ENCODE data around the gene PIGC.

PIGC gene

GRCh38 chr1:172443666-172444453 lies at the start of gene PIGC (continued):
- TF ChIP-seq, protein P1, sequence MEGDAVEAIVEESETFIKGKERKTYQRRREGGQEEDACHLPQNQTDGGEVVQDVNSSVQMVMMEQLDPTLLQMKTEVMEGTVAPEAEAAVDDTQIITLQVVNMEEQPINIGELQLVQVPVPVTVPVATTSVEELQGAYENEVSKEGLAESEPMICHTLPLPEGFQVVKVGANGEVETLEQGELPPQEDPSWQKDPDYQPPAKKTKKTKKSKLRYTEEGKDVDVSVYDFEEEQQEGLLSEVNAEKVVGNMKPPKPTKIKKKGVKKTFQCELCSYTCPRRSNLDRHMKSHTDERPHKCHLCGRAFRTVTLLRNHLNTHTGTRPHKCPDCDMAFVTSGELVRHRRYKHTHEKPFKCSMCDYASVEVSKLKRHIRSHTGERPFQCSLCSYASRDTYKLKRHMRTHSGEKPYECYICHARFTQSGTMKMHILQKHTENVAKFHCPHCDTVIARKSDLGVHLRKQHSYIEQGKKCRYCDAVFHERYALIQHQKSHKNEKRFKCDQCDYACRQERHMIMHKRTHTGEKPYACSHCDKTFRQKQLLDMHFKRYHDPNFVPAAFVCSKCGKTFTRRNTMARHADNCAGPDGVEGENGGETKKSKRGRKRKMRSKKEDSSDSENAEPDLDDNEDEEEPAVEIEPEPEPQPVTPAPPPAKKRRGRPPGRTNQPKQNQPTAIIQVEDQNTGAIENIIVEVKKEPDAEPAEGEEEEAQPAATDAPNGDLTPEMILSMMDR (tag by site-specific recombination; IDR thresholded peaks at IDR 0.05) = peak; percentile 86
- TF ChIP-seq ZNF843 (tag by site-specific recombination; IDR thresholded peaks at IDR 0.05) (no peak), ZNF768 (tag by site-specific recombination; IDR thresholded peaks at IDR 0.05) (no peak), ZBTB7A (tag by site-specific recombination; IDR thresholded peaks at IDR 0.05; ENCODE audit: low read depth) (0 out of 2 replicates have a peak, but pooled peaks have one; percentile 60), REST (tag by site-specific recombination; IDR thresholded peaks at IDR 0.05) (no peak), ZNF112 (tag by site-specific recombination; IDR thresholded peaks at IDR 0.05) (no peak), ZNF664 (tag by site-specific recombination; IDR thresholded peaks at IDR 0.05) (0 out of 2 replicates have a peak, but pooled peaks have one; percentile 31), ZNF394 (tag by site-specific recombination; IDR thresholded peaks at IDR 0.05; ENCODE audit: borderline replicate concordance) (no peak; the same call in 1 of the 2 replicates), ZXDB (tag by site-specific recombination; IDR thresholded peaks at IDR 0.05) (peak; percentile 70), ZNF777 (tag by site-specific recombination; IDR thresholded peaks at IDR 0.05; ENCODE audit: borderline replicate concordance) (no peak), GLI2 (tag by site-specific recombination; IDR thresholded peaks at IDR 0.05; ENCODE audit: borderline replicate concordance, low read depth) (no peak), ZNF157 (tag by site-specific recombination; IDR thresholded peaks at IDR 0.05) (no peak), ZNF146 (tag by site-specific recombination; IDR thresholded peaks at IDR 0.05) (no peak), REPIN1 (tag by site-specific recombination; IDR thresholded peaks at IDR 0.05; ENCODE audit: low read depth) (no peak), ZFHX2 (tag by site-specific recombination; conservative IDR thresholded peaks at IDR 0.05) (no peak), ZBTB1 (tag by site-specific recombination; IDR thresholded peaks at IDR 0.05) (no peak), ZNF76 (tag by site-specific recombination; IDR thresholded peaks at IDR 0.05; ENCODE audit: borderline replicate concordance, low read depth) (0 out of 2 replicates have a peak, but pooled peaks have one; percentile 40), ZNF529 (tag by site-specific recombination; IDR thresholded peaks at IDR 0.05; ENCODE audit: insufficient replicate concordance) (no peak), ZNF610 (tag by site-specific recombination; IDR thresholded peaks at IDR 0.05; ENCODE audit: borderline replicate concordance) (0 out of 2 replicates have a peak, but pooled peaks have one; percentile 34), ZNF621 (tag by site-specific recombination; IDR thresholded peaks at IDR 0.05) (no peak), MYNN (tag by site-specific recombination; IDR thresholded peaks at IDR 0.05; ENCODE audit: borderline replicate concordance) (no peak), ZFP69B (tag by site-specific recombination; IDR thresholded peaks at IDR 0.05) (no peak), ZNF223 (tag by site-specific recombination; IDR thresholded peaks at IDR 0.05) (no peak), ZNF677 (tag by site-specific recombination; IDR thresholded peaks at IDR 0.05) (no peak), GLIS2 (tag by site-specific recombination; IDR thresholded peaks at IDR 0.05) (peak; percentile 43; the same call in 1 of the 2 replicates), YY2 (tag by site-specific recombination; IDR thresholded peaks at IDR 0.05) (no peak), ZNF561 (tag by site-specific recombination; IDR thresholded peaks at IDR 0.05; ENCODE audit: borderline replicate concordance) (peak; percentile 84; the same call in 1 of the 2 replicates), SCRT1 (tag by site-specific recombination; IDR thresholded peaks at IDR 0.05; ENCODE audit: borderline replicate concordance) (no peak), KLF8 (tag by site-specific recombination; IDR thresholded peaks at IDR 0.05) (peak; percentile 84), ZBTB49 (tag by site-specific recombination; IDR thresholded peaks at IDR 0.05; ENCODE audit: low read depth) (no peak), ZNF571 (tag by site-specific recombination; IDR thresholded peaks at IDR 0.05) (no peak)
- TF ChIP-seq, protein P2, sequence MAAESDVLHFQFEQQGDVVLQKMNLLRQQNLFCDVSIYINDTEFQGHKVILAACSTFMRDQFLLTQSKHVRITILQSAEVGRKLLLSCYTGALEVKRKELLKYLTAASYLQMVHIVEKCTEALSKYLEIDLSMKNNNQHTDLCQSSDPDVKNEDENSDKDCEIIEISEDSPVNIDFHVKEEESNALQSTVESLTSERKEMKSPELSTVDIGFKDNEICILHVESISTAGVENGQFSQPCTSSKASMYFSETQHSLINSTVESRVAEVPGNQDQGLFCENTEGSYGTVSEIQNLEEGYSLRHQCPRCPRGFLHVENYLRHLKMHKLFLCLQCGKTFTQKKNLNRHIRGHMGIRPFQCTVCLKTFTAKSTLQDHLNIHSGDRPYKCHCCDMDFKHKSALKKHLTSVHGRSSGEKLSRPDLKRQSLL (tag by site-specific recombination; IDR thresholded peaks at IDR 0.05) = no peak
